ENCODE measurements around the gene IL3RA.
"Not testable (repeated sequence)": the region's sequence is repeated elsewhere in the genome, so short reads cannot be mapped to it uniquely, and the experiment has no call there.

IL3RA gene

GRCh38 chrX:1336331-1336943 is at the start of gene IL3RA:
Gene IL3RA (plus strand): TSS chrX:1336785. CDS start chrX:1341766, 4,981 bp downstream.
- DNase-seq (ENCODE audit: low read depth in 2 of 2, low spot score in 1 of 2), result no peak

GRCh38 chrX:1289535-1289934 is 47.0 kb upstream of the IL3RA start:
- DNase-seq (ENCODE audit: low read depth in 2 of 2, low spot score in 1 of 2), result no peak

- no peak for DNase-seq (ENCODE audit: low read depth in 2 of 2, low spot score in 1 of 2)
Measured at GRCh38 chrX:1291110-1291740, 45.4 kb upstream of the IL3RA start.

GRCh38 chrX:1292575-1293290 is 43.9 kb upstream of the IL3RA start:
- DNase-seq (ENCODE audit: low read depth in 2 of 2, low spot score in 1 of 2), result no peak

- DNase-seq (ENCODE audit: low read depth in 2 of 2, low spot score in 1 of 2), result no peak
Measured at GRCh38 chrX:1294301-1295067, 42.1 kb upstream of the IL3RA start.

GRCh38 chrX:1295550-1295949 is 41.0 kb upstream of the IL3RA start:
- DNase-seq (ENCODE audit: low read depth in 2 of 2, low spot score in 1 of 2), result no peak

- not testable (repeated sequence) for DNase-seq (ENCODE audit: low read depth in 2 of 2, low spot score in 1 of 2)
Measured at GRCh38 chrX:1297591-1297990, 39.0 kb upstream of the IL3RA start.

- DNase-seq (ENCODE audit: low read depth in 2 of 2, low spot score in 1 of 2), result no peak
Measured at GRCh38 chrX:1300449-1300848, 36.1 kb upstream of the IL3RA start.

- no peak for DNase-seq (ENCODE audit: low read depth in 2 of 2, low spot score in 1 of 2)
Measured at GRCh38 chrX:1305411-1305810, 31.2 kb upstream of the IL3RA start.

GRCh38 chrX:1306909-1307625 is 29.5 kb upstream of the IL3RA start:
- DNase-seq (ENCODE audit: low read depth in 2 of 2, low spot score in 1 of 2), result no peak

- no peak for DNase-seq (ENCODE audit: low read depth in 2 of 2, low spot score in 1 of 2)
Measured at GRCh38 chrX:1307626-1308340, 28.8 kb upstream of the IL3RA start.

GRCh38 chrX:1308476-1308875 is 28.1 kb upstream of the IL3RA start:
- DNase-seq (ENCODE audit: low read depth in 2 of 2, low spot score in 1 of 2), result no peak

GRCh38 chrX:1308917-1309316 is 27.7 kb upstream of the IL3RA start:
- DNase-seq (ENCODE audit: low read depth in 2 of 2, low spot score in 1 of 2), result not testable (repeated sequence)

GRCh38 chrX:1313788-1314187 is 22.8 kb upstream of the IL3RA start:
- no peak for DNase-seq (ENCODE audit: low read depth in 2 of 2, low spot score in 1 of 2)

- no peak for DNase-seq (ENCODE audit: low read depth in 2 of 2, low spot score in 1 of 2)
Measured at GRCh38 chrX:1316527-1316926, 20.1 kb upstream of the IL3RA start.

GRCh38 chrX:1321674-1322073 is 14.9 kb upstream of the IL3RA start:
- DNase-seq (ENCODE audit: low read depth in 2 of 2, low spot score in 1 of 2), result no peak

- no peak for DNase-seq (ENCODE audit: low read depth in 2 of 2, low spot score in 1 of 2)
Measured at GRCh38 chrX:1322393-1322792, 14.2 kb upstream of the IL3RA start.

- peak in 1 of 2 donors; percentile 11 for DNase-seq (ENCODE audit: low read depth in 2 of 2, low spot score in 1 of 2)
Measured at GRCh38 chrX:1323315-1323714, 13.3 kb upstream of the IL3RA start.

- no peak for DNase-seq (ENCODE audit: low read depth in 2 of 2, low spot score in 1 of 2)
Measured at GRCh38 chrX:1325515-1326116, 11.0 kb upstream of the IL3RA start.

Data from stimulated activated CD8-positive, alpha-beta memory T cell treated with anti-CD3 and anti-CD28 coated beads, Interleukin-4, amount 100 ng/mL, for 4 hours (primary cell).